GM18499 (cell line): ENCODE results near the gene SMARCC1.

ENCODE experiments used
- ATAC-seq: cut with Tn5 transposase; IDR thresholded peaks from one replicate; pipeline ENCODE4 v1.9.1; 2021; ENCODE audit warnings: moderate number of reproducible peaks; ENCODE audit not compliant: insufficient read depth, unreplicated experiment

Gene SMARCC1

DNA sequence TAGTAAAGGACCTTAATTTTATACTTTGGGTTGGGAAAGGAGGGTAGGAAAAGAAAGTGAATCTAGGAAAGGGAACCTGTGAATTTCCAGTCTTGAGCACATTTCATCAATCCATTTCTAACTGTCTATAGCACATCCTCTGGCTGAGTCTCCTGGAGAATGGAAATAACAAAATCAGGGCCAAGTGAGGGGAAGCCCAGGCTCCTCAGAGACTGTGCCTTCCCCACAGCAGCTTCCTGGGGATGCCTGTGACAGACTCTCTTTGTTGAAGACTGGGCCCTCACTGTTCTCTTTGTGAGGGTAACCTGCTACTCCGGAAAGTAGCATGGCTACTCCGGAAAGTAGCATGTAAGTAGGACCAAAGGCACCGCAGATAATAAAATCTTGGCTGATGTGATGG, 180.4 kb downstream of the SMARCC1 start:
- ATAC-seq: no peak

DNA sequence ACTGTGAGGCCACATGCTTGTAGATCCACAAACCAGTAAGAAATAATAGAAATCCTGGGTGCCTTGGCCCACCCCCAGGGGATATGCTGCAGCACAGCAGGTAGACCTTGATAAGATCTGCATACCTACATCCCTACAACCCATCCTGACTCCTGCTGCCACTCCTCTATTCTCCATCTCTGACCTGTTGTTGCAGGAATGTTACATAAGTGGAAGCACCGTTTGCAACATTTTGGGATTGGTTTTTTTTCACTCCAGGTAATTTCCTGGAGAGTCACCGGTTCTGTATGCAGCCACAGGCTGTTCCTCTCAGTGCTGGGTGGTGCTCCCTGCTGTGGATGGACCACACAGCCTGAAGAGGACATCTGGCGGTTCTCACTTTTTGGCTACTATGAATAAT, 186.9 kb downstream of the SMARCC1 start:
- no peak for ATAC-seq

DNA sequence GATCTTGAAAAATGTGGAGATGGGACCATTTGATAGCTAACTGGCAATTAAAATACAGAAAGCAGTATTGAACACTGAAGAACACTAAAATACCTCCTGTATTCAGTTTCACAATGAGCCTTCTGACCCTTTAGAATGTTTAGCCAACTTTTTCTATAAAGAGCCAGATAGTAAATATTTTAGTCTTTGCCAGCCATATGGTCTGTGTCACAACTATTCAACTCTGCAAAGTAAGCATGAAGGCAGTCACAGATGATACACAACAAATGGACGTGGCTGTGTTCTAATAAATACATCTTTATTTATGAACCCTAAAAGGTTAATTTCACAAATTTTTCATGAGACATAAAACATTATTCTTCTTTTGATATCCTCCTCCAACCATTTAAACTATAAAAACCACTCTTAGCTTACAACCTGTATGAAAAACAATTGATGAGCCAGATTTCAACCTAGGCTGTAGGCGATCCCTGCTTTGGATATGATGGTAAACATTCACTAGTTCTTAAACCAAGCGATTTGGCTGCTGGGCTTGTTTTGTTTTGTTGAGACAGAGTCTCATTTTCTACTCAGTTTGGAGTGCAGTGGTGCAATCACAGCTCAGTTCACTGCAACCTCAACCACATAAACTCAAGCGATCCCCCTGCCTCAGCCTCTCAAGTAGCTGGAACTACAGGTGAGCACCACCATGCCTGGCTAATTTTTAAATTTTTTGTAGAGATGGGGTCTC, 189.5 kb downstream of the SMARCC1 start:
- no peak for ATAC-seq

- ATAC-seq: no peak
Measured at GRCh38 chr3:47590216-47590615, 191.5 kb downstream of the SMARCC1 start.

DNA sequence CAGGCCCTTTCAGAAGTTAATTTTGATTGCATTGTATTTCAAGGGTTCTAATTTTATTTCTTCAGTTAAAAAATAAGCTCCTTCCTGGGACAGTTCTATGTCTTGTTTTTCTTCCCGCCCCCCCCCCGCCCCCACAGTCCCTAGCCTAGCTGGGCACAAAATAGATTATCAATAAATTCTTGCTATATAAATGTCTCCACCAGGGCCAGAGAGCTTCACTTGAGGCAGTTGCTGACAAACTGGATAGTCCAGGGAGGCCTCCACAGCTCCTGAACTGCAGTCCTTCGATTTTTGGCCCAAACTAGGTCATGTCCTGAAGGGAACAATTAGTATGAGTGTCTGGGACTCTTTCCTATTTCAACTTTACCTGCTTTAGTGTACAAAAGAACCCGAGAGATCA, 193.1 kb downstream of the SMARCC1 start:
- ATAC-seq: no peak

- ATAC-seq: no peak
Measured at GRCh38 chr3:47588053-47588452, 193.6 kb downstream of the SMARCC1 start.

GRCh38 chr3:47586746-47587145, 194.9 kb downstream of the SMARCC1 start:
- ATAC-seq: no peak

DNA sequence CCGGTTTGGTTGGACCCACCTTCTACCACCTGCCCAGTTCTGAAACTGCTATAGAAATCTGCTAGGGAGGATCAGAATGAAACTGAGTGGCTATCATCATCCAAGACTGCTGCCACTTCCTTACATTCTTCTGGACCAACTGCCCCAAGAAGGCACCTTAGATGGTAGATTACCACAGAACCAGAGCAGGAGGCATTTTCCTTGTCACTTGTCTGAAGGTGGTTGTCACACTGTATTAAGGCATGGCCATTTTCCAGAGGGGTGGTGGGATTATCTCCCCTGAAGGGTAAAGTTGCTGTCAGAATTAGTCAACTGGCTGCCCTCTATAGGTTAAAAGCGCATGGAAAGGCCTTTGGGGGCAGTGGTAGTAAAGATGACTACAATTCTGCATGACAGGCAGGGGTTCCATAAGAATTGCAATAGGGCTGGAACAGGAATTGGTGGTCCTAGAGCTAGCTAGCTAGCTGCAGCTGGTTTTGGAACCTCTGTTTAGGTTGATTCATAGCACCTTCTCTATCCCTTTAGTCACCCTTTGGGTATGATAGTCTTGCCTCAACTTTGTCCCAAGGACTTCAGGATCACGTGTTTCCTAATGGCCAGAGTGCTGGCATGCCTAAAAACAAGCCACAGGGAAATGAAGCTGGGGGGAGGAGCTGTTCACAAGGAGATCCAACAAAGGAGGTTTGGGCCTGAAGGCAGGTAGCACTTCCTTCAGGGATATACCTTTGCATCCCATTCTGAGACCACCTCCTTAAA, 198.2 kb downstream of the SMARCC1 start:
- ATAC-seq: no peak

GRCh38 chr3:47581835-47582234, 199.9 kb downstream of the SMARCC1 start:
- no peak for ATAC-seq

DNA sequence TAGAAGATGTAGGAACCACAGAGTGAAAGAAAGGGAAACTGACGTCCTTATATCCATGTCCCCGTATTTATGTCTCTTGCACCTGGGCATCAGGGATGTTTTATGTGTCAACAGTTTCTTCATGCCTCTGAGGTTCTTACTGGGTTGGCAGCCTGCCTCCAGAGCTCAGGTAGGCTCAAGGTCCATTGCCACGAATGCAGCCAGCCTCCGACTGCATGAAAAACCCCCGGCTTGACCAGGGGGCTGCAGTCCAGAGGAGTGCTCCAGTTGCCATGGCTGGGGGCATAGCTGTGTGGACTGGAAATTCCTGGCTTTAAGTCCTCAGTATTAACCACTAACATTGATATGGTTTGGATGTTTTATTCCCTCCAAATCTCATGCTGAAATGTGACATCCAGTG, 200.3 kb downstream of the SMARCC1 start:
- ATAC-seq: no peak

- no peak for ATAC-seq
Measured at GRCh38 chr3:47580481-47580880, 201.2 kb downstream of the SMARCC1 start.

DNA sequence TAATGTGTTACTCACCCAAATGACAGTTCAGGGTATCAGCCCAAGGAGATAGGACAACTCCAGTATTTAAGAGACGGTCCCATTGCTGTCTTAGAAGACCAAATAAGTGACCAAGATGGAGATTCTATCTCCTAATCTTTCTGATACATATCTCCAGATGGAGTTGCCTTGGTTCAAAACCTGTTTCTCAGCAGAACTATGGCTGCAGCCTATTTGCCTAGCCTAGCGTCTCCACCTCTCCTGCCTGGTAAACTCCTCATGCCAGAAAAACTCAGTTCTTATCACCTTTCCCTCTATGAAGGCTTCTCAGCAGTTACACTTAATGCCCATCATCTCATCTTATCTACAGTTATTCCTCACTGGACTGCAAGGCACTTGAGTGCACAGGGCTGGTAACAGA, 201.8 kb downstream of the SMARCC1 start:
- ATAC-seq: no peak

DNA sequence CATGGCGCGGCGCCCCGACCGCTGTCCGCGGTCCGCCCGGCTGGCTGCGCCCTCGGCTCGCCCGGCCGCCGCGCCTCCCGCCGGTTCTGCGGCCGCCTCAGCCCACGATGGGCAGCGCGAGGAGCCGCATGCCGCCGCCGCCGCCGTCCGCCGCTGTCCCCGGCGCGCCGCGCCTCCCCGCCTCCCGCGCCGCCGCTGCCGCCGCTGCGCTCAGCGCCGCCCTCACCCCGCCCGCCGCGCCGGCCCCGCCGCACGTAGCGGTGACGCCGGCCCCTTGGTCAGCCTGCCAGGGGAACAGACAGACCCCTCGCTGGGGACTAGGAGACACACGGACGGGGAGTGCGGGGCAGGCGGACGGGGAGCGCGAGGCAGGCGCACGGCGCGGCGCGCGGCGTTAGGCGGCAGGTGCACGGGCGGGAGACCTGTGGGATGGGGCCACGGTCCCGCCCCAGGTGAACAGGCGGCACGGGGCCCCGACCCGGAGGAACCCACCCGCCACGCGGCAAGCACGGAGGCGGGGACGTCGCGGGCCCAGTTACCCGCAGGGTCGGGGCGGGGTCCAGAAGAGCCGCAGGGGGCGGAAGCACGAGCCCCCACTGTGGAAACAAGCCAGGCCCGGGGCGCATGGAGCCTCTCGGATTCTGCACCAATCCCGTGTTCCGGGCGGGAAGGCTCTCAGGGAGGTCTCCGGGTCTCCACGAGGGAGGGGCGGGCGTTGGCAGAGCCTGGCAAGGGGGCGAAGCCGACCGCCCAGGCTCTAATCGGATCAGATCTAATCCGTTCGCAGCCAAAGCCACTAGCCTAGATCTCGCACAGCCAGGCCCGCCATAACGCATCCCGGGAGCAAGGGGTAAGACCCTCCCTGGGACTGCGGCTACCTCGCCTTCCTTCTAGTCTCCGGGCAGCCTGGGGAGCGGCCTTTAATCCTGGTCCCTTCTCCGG, 202.7 kb downstream of the SMARCC1 start, which contains the start of gene CSPG5:
CSPG5 (minus strand) TSS at position 175 of the 942 bp plus-strand sequence; CDS start at position 3, 172 bp downstream.
- no peak for ATAC-seq

DNA sequence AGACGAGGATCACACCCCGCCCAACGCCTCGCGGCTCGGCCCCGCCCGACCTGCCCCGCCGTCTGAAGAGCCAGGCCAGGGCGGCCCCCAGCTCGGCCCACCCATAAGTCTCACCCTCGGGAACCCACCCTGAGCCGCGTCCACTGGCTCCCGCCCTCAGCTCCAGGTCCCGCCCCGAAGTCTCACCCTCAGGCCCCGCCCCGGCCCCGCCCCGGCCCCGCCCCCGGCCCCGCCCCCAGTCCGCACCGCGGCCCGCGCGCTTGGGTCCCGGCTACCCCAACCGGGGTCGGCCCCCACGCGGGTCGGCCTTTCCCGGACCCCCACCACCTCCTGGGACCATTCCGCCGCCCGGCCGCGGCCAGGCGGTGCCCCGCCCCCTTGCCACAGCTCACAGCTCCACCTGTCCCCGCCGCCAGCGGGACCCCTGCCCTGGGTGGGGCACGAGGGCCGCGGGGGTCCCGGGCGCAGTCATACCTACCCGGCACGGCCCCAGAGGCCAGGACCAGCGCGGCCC, 203.5 kb downstream of the SMARCC1 start:
- ATAC-seq: no peak

DNA sequence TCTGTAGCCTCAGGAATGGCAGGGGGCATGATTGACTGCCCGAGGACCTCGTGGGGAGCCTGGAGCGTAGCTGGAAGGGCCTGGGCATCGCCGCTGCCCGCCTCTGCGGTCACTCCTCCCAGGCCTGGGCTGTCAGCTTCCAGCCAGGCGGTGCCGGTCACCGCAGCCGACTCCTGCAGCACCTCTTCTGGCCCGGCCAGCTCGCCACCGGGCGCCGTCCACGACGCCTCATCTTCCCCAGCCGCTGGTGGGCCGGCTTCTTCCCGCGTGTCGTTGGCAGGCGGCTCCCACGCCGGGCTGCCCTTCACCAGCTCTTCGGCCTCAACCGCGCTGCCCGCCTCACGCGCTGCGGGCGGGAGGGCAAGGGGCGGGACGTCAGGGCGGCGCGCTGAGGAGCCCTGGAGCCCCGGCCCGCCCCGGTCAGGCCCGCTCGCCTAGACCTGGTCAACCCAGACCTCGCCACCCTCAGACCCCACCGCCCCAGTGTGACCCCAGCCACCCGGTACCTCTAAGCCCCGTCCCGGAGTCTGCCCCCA, 204.0 kb downstream of the SMARCC1 start:
- ATAC-seq: no peak

- ATAC-seq: no peak
Measured at GRCh38 chr3:47573190-47574172, 208.2 kb downstream of the SMARCC1 start.

GRCh38 chr3:47571391-47572175, 210.1 kb downstream of the SMARCC1 start:
- ATAC-seq: no peak

DNA sequence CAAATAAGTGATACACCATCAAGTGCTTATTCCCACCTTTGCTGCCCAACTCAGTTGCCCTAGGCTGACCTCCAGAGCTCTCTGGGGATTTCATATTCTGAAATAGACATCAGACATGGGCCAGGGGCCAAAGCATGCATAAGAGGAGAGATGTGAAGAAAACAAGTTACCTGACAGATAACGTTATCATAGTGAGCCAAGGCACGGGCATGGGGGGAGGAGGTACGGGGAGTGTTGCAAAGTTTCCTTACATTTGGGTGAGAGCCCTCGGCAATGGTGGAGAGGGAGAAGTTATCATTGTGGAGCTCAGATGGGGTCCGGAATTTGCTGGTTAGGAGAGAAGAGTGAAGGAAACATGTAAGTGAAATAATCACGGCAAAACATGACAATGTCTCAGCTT, 212.8 kb downstream of the SMARCC1 start:
- no peak for ATAC-seq
